HG03108 (cell line): ENCODE measurements around the gene TMEM168.
A peak's percentile ranks its signal among the peaks of the same experiment; 100 is the strongest.
"Not testable (repeated sequence)": the region's sequence is repeated elsewhere in the genome, so short reads cannot be mapped to it uniquely, and the experiment has no call there.

Experiments used
- ATAC-seq: cut with Tn5 transposase; IDR thresholded peaks from one replicate; pipeline ENCODE4 v1.9.1; 2021; ENCODE audit warnings: moderate library complexity; ENCODE audit not compliant: unreplicated experiment

TMEM168 gene

DNA sequence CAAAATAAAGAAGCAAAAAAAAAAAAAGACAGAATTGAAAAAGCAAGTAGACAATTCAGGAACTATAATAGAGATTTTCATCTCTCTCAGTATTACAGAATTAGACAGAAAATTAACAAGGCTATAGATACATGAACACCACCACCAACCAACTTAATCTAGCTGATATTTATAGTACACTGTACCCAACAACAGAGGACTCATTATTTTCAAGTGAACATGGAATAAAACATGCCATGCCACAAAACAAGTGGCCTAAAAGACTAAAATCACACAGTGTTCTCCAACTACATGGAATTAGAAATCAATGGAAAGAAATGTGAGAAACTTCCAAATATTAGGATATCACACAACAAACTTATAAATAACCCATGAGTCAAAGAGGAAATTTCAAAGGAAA is 9.1 kb downstream of the TMEM168 start:
- ATAC-seq = no peak

DNA sequence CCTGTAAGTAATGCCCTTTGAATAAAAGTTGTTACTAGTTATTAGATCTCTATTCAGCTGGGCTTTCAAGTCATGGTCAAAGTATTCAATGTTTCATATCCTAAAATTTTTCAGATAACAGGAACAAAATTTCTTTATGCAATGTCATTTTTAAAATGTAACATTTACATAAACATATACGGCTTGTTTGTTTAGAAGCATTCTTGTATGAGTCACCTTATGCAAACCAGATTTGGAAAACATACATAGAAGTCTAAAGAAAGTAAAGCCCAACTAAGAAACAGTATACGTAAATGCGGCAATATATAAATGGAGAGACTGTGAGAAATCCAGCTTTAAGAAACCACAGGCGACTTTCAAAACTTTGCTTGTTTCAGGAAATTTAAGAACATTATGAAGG is 10.5 kb downstream of the TMEM168 start:
- ATAC-seq = no peak

GRCh38 chr7:112777406-112777805 is 12.8 kb downstream of the TMEM168 start:
- no peak for ATAC-seq

- ATAC-seq = no peak
These were observed 19.0 kb downstream of the TMEM168 start for GRCh38 chr7:112771166-112771565.

DNA sequence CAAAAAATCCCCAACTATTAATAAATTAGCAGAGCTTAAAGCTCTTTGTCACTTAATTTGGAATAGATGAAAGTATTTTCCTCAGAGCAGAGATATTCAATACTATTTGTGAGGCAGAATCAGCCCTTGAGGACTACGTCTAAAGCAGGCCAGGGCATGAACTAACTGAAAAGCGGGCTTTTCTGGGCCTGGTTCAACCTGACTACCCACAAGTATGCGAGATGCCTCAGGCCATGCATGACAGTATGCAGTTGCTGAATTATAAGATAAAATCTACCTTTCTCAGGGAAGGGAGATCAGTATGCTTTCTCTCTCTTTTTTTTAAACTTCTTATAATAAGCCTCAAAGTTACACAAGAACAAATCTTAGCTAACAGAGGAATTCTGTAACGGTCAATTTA is 20.1 kb downstream of the TMEM168 start:
- ATAC-seq = no peak

GRCh38 chr7:112765105-112765504 is 25.1 kb downstream of the TMEM168 start:
- no peak for ATAC-seq

- no peak for ATAC-seq
These were observed 26.2 kb downstream of the TMEM168 start for GRCh38 chr7:112763996-112764395.

DNA sequence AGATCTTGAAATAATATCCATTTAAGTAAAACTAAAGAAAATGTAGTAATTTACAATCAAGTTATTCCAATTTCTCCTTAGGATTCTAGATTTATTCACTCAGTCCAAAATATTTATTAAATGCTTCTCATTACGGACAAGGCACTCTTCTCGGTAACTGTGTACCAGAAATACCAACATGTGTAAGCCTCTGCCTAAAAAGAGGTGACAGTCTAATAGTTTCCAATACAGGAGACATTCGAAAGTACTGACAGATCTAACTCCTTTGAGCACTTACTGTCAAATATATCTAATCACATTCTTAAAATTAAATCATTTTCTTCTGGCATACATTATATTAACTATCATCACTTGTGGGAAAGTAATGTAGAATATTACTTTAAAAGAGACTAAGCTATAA is 26.9 kb downstream of the TMEM168 start:
- ATAC-seq = no peak

DNA sequence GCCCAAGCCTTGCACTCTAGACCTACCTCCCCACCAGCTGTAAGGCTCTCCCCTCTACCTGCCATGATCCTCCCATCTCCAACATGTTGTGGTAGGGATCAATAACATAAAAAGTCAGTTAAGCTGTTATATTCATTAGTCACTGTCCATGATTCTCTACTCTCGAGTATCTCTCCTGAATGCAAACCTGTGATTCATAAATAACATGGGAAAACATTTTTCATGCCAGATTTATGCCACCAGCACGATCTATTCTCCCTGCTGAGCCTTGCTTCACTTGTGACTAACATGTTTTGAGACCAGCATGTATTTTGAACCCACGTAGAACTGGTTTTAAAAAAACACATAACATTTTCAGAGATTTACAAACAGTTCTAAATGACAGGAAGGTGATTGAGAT is 30.3 kb downstream of the TMEM168 start:
- ATAC-seq = no peak

- ATAC-seq = peak; percentile 67
These were observed 32.9 kb downstream of the TMEM168 start for GRCh38 chr7:112757337-112757736.

GRCh38 chr7:112753298-112753697 is 36.9 kb downstream of the TMEM168 start:
- no peak for ATAC-seq

GRCh38 chr7:112752576-112752975 is 37.6 kb downstream of the TMEM168 start:
- ATAC-seq = no peak

DNA sequence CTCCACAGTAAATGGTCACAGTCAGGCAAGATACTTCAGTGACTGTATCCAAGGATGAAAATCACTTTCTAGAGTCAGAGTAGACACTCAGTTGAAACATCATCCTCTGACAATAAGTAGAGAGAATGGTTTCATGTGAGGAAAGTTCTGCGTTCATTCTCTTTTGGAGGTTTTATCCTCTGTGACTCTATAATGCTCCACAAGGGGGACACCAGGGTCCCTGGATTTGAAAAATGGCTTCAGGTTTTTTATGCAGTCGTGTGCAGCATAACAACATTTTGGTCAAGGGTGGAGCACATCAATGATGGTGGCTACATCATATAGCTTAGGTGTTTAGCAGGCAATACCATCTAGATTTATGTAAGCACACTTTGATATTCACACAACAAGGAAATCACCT is 40.4 kb downstream of the TMEM168 start:
- ATAC-seq = no peak

GRCh38 chr7:112748381-112748780 is 41.8 kb downstream of the TMEM168 start:
- ATAC-seq = no peak

DNA sequence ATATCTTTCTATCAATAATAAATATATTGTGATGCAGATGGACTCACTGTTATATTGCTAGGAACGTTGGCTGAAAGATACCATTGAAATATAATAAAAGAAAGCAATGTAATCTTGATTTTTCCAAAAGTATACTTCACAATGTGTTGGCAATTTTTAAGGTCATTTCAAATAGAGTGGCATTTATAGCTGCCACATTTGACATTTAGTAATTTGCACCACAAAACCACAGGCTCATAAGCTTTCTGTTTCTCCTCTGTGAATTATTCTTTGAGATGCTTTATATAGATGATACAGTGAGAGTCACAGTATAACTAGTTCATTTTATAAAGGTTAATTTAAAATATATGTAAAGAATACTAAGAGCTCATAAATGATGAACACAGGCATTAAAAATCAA is 44.6 kb downstream of the TMEM168 start:
- ATAC-seq = no peak

GRCh38 chr7:112744818-112745217 is 45.4 kb downstream of the TMEM168 start:
- ATAC-seq = no peak

GRCh38 chr7:112743811-112744210 is 46.4 kb downstream of the TMEM168 start:
- no peak for ATAC-seq

DNA sequence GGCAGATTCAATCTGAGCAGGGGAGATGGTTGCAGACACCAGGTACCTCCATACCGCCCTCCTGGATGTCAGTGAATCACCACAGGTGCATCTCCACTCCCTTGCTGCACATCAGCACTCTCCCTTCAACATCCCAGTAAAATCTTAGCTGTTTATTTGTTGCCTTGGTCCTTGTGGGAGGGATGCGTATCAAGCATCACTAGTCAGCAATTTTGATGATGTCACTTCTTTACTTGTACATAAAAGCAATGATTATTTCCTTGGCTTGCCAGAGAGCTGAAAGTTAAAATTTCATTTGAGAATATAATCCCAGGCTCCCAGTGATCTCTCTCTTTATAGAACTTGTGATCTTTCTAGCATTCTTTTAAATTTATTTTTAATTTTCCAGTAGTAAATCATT is 49.5 kb downstream of the TMEM168 start:
- ATAC-seq = no peak

DNA sequence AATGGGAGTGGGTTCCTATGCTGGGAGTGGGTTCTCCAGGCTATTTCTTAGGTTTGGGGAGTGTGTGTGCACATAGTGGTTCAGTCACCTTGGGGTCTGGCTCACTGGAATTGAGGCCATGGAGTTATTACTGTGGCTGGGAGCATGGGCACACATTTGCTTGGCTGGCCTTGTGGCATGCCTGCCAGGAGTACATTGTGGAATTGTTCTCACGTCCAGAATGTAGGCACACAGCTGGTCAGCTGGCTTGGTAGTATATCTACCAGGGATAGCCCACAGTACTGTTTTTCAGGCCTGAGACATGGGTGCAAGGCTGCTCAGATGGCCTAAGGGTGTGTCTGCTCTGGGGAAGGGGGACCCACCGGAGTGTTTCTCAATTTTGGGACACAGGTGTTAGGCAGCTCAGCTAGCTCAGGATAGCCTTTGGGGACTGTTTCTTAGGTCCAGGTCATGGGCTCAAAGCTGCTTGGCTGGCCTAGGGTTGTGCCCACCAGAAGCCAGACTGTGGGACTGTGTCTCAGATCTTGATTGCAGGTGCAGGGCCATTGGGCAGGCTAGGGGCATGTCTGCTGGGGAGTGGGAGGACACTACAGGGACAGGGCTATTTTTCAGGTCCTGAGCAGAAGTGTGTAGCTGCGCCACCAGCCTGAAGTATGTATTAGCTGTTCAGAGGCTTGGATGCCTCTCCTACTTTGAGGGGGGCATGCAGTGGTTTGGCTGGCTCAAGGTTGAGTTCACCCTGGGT is 50.6 kb downstream of the TMEM168 start:
- no peak for ATAC-seq

DNA sequence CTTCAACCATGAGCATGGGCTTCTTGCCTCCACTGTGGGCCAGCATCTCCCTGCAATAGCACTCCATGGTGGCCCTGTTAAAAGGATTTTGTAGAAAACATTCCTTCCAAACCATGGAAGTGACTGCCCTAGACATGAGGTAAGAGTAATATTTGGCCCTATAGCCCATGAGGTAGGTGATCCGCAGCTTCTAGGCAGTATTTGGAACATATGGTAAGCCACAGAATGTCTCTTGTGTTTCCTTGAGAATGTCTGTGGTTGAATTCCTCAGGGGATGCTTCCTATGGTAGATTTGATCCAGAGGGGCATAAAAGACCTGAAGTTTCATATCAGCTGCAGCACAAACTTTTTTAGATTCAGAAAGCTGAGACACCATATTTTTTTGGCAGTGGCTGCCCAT is 54.9 kb downstream of the TMEM168 start:
- no peak for ATAC-seq

- not testable (repeated sequence) for ATAC-seq
These were observed 58.9 kb downstream of the TMEM168 start for GRCh38 chr7:112731324-112731723.

DNA sequence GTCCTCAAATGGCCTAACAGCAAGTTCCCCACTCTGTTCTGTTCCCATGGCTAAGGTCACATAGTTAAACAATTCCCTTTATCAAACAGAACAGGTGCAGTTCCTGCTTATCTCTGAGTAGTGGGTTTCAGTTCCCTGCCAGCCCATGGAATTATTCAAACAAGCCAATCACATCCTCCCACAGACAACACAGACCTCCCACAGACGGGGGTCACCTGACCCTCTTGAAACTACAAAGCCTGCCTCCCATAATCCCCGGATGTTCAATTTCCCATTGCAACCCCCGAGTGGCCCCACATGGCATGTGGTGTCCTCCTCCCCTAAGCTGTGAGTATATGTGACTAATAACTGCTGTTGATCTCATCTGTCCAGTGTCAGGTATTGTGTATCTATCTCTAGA is 64.1 kb downstream of the TMEM168 start:
- ATAC-seq = no peak

- no peak for ATAC-seq
These were observed 66.8 kb downstream of the TMEM168 start for GRCh38 chr7:112723416-112723815.
